Endothelial cell of umbilical vein (primary cell): Measurements from ENCODE around the gene CRTAP. TPM values are rescaled to one million over a fixed set of nuclear protein-coding genes. Genes with fewer than 3 reads are reported as not detected.

ENCODE experiments used
- BruUV-seq: library from RNA; stranded (reverse); fragments of 400-500 nt; replicated peaks from 2 replicates; lab custom pipeline; 2021; lab: Mats Ljungman, UMichigan
- CTCF ChIA-PET: fragments of 300-600, 350-600 bp; sonication (Branson Sonifier 250); formaldehyde crosslinking; loops from one replicate; lab custom pipeline; 2021; ENCODE audit warnings: antibody characterized with exemption, inconsistent platforms; lab: Charles Lee
- POLR2A ChIA-PET: fragments of 300-600, 350-600 bp; sonication (Branson Sonifier 250); formaldehyde crosslinking; loops from one replicate; lab custom pipeline; 2021; ENCODE audit warnings: antibody characterized with exemption, inconsistent platforms; lab: Charles Lee
- DNase-seq: peaks from one replicate; pipeline ENCODE4 v3.0.0-alpha.2; 2011; ENCODE audit warnings: low read depth, low spot score
- FAIRE-seq: peaks from 2 replicates; lab custom pipeline; 2011; peaks lifted over from hg19 to GRCh38; lab: Jason Lieb, UNC
- H2AFZ ChIP-seq: 2 replicates; pipeline ENCODE4 v1.6.0; 2012; ENCODE audit warnings: low read depth, low read length, control low read depth, inconsistent platforms
- H3K27ac ChIP-seq: 2 replicates; pipeline ENCODE4 v1.5.1; 2011; ENCODE audit warnings: low read depth, mild to moderate bottlenecking, control low read depth, low read length, moderate library complexity; ENCODE audit not compliant: insufficient read depth
- H3K27me3 ChIP-seq, 2 experiments: 2 replicates each; pipeline versions ENCODE4 v1.6.0 to v1.6.1; 2011; ENCODE audit warnings: low read length in 2 of 2, mixed read lengths in 1 of 2; ENCODE audit not compliant: control insufficient read depth in 2 of 2, insufficient read depth in 2 of 2
- H3K36me3 ChIP-seq, 2 experiments: 2 replicates in 1 of 2; 3 replicates in 1 of 2; pipeline ENCODE4 v1.5.1; 2011; ENCODE audit warnings: low read length in 2 of 2, mild to moderate bottlenecking in 1 of 2, moderate library complexity in 1 of 2; ENCODE audit not compliant: control insufficient read depth in 2 of 2, insufficient read depth in 2 of 2; ENCODE audit errors: extremely low read depth in 1 of 2
- H3K4me1 ChIP-seq: 3 replicates; pipeline ENCODE4 v1.5.1; 2011; ENCODE audit warnings: mild to moderate bottlenecking, low read length; ENCODE audit not compliant: control insufficient read depth, insufficient read depth; ENCODE audit errors: extremely low read depth
- H3K4me2 ChIP-seq: 2 replicates; pipeline ENCODE4 v1.6.1; 2011; ENCODE audit warnings: low read length, control low read depth, mixed read lengths; ENCODE audit not compliant: insufficient read depth
- H3K4me3 ChIP-seq, 3 experiments: fragments of 200-600 bp in 1 of 3; sonication (generic), shearing (Covaris generic) in 1 of 3; replicated peaks in 1 of 3; 2 replicates each; pipeline ENCODE4 v1.5.1; 2011 to 2016; ENCODE audit warnings: control low read depth in 3 of 3, low read length in 3 of 3, mild to moderate bottlenecking in 2 of 3, inconsistent platforms in 1 of 3, low read depth in 1 of 3, moderate library complexity in 1 of 3; ENCODE audit not compliant: insufficient read depth in 1 of 3
- H3K79me2 ChIP-seq: 2 replicates; pipeline ENCODE4 v1.6.0; 2012; ENCODE audit warnings: low read length, inconsistent platforms; ENCODE audit not compliant: control insufficient read depth, insufficient read depth
- H3K9ac ChIP-seq: replicated peaks from 2 replicates; pipeline ENCODE3; 2011; ENCODE audit warnings: low read length, control low read depth; ENCODE audit not compliant: insufficient read depth; ENCODE audit errors: extremely low read depth
- H3K9me1 ChIP-seq: replicated peaks from 3 replicates; pipeline ENCODE4 v1.6.0; 2011; ENCODE audit warnings: mild to moderate bottlenecking, low read length; ENCODE audit not compliant: control insufficient read depth, insufficient read depth; ENCODE audit errors: extremely low read depth
- H3K9me3 ChIP-seq: replicated peaks from 2 replicates; pipeline ENCODE4 v1.5.1; 2012; ENCODE audit warnings: low read length, inconsistent platforms; ENCODE audit not compliant: control insufficient read depth, insufficient read depth
- H4K20me1 ChIP-seq: replicated peaks from 2 replicates; pipeline ENCODE3; 2011; ENCODE audit warnings: mild to moderate bottlenecking, low read length; ENCODE audit not compliant: control insufficient read depth, insufficient read depth; ENCODE audit errors: extremely low read depth
- EZH2 ChIP-seq: IDR thresholded peaks from 2 replicates; pipeline ENCODE4 v1.6.1; 2012; ENCODE audit warnings: borderline replicate concordance, low read depth, mild to moderate bottlenecking, moderate library complexity, low read length, inconsistent platforms; ENCODE audit not compliant: severe bottlenecking
- FOS ChIP-seq: IDR thresholded peaks from 2 replicates; pipeline ENCODE4 v1.6.1; 2011; ENCODE audit warnings: mild to moderate bottlenecking, low read length, moderate library complexity, borderline replicate concordance; ENCODE audit not compliant: insufficient read depth
- GATA2 ChIP-seq: IDR thresholded peaks from 2 replicates; pipeline ENCODE4 v1.7.0; 2011; ENCODE audit warnings: low read depth, mild to moderate bottlenecking, moderate library complexity, mixed read lengths, low read length; ENCODE audit not compliant: insufficient read length, insufficient read depth
- JUN ChIP-seq: IDR thresholded peaks from 2 replicates; pipeline ENCODE4 v1.6.1; 2011; ENCODE audit warnings: borderline replicate concordance, low read depth; ENCODE audit not compliant: insufficient read length, insufficient read depth
- MAX ChIP-seq: IDR thresholded peaks from 2 replicates; pipeline ENCODE4 v1.6.1; 2011; ENCODE audit not compliant: insufficient read depth, insufficient read length
- MYC ChIP-seq: IDR thresholded peaks from one replicate; pipeline ENCODE4 v1.6.1; 2011; ENCODE audit warnings: mild to moderate bottlenecking, low read depth, low read length
- POLR2A ChIP-seq: IDR thresholded peaks from 2 replicates; pipeline ENCODE4 v1.6.1; 2012; ENCODE audit warnings: low read depth, mild to moderate bottlenecking, control low read depth, low read length
- POLR2AphosphoS5 ChIP-seq: IDR thresholded peaks from 2 replicates; pipeline ENCODE4 v1.6.1; 2012; ENCODE audit warnings: low read depth, mild to moderate bottlenecking, control low read depth, low read length, moderate library complexity; ENCODE audit not compliant: insufficient read depth
- dilution Hi-C: fragments of 300-500 bp; cut with MboI; formaldehyde crosslinking; loops from one replicate; pipeline ENCODE4 v1.15.0; 2019; ENCODE audit warnings: low sequenced_read_pairs; ENCODE audit not compliant: extremely low pct_ligation_motif_present
- intact Hi-C: fragments of 100-400 bp; cut with micrococcal nuclease; formaldehyde crosslinking; loops from one replicate; pipeline ENCODE4 v1.10.0; 2022
- polyA plus RNA-seq, 4 experiments: library from polyadenylated mRNA; depleted of rRNA in 3 of 4; stranded (reverse) in 3 of 4; unstranded in 1 of 4; fragments of >200 nt; gene quantifications; 2 replicates each; pipeline versions ENCODE4 v1.2.1 to v1.2.3, GENCODE V29; 2011 to 2012; ENCODE audit warnings: missing spikeins in 1 of 4
- total RNA-seq: library from RNA; stranded (reverse); gene quantifications from 2 replicates; pipeline ENCODE4 v1.2.3, GENCODE V29; 2021
- TF ChIP-seq, protein P1 (sequence below), 2 donors: IDR thresholded peaks; 1 replicate in 1 of 2; 2 replicates in 1 of 2; pipeline ENCODE4 v1.5.1; 2011; ENCODE audit warnings: low read length in 2 of 2, mild to moderate bottlenecking in 2 of 2, moderate library complexity in 2 of 2, control low read depth in 1 of 2, inconsistent platforms in 1 of 2, low read depth in 1 of 2; ENCODE audit not compliant: insufficient read depth in 1 of 2; ENCODE audit errors: extremely low read depth in 1 of 2

CRTAP gene
- total and polyA plus RNA-seq, 2 donors (not counting 3 experiments of a cell fraction or from before 2014, with no cell fraction given): 204 to 213 TPM

DNA sequence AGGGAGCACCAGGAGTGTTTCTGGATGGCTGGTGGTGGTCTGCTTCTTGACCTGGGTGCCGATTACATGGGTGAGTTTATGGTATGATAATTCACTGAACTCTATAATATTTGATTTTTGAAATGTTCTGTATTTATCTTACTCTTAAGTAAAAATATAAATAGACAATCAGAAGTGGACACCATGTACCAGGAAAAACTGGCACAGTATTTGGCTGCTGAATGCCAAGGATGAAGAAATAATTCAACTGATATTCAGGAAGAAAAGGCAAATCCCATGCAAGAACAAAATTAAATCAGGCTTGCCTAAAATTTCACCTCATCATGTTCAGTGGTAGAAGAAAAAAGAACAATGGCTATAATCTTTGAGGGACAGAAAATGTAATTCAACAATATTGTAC is 51.6 kb downstream of the CRTAP start:
- no peaks in the 10 kb centered on the region for H3K4me1 ChIP-seq
- no peaks in the 10 kb centered on the region for H3K9me3 ChIP-seq
- intact Hi-C loops: no loop called here
- BruUV-seq: no TSS peak
- H3K27me3 ChIP-seq: no peaks in the 10 kb centered on the region
- H3K79me2 ChIP-seq: no peaks in the 10 kb centered on the region
- H3K9ac ChIP-seq: no peak overlapping the region
- H3K4me2 ChIP-seq: no peak overlapping the region
- H3K4me3 ChIP-seq: no peak overlapping the region
- DNase-seq: no peak
- no peaks in the 10 kb centered on the region for H4K20me1 ChIP-seq
- no peaks in the 10 kb centered on the region for H3K36me3 ChIP-seq
- FAIRE-seq: no peak
- POLR2A ChIA-PET: no interaction called here
- dilution Hi-C loops: no loop called here
- H2AFZ ChIP-seq: no peak overlapping the region
- CTCF ChIA-PET: no interaction called here
- no peak overlapping the region for H3K27ac ChIP-seq
- no peaks in the 10 kb centered on the region for H3K9me1 ChIP-seq
- TF ChIP-seq EZH2 (no peak), POLR2AphosphoS5 (no peak), GATA2 (no peak), FOS (no peak), POLR2A (no peak), MAX (no peak), MYC (no peak), JUN (no peak)
- TF ChIP-seq, protein P1, sequence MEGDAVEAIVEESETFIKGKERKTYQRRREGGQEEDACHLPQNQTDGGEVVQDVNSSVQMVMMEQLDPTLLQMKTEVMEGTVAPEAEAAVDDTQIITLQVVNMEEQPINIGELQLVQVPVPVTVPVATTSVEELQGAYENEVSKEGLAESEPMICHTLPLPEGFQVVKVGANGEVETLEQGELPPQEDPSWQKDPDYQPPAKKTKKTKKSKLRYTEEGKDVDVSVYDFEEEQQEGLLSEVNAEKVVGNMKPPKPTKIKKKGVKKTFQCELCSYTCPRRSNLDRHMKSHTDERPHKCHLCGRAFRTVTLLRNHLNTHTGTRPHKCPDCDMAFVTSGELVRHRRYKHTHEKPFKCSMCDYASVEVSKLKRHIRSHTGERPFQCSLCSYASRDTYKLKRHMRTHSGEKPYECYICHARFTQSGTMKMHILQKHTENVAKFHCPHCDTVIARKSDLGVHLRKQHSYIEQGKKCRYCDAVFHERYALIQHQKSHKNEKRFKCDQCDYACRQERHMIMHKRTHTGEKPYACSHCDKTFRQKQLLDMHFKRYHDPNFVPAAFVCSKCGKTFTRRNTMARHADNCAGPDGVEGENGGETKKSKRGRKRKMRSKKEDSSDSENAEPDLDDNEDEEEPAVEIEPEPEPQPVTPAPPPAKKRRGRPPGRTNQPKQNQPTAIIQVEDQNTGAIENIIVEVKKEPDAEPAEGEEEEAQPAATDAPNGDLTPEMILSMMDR (IDR thresholded peaks at IDR 0.05; ENCODE audit: extremely low read depth in 1 of 2, insufficient read depth in 1 of 2, low read depth in 1 of 2, low read length in 2 of 2): no peak
